Parathyroid adenoma (tissue), 2 donors: ENCODE measurements around the gene ULK4.

Experiments
- H2AFZ ChIP-seq: fragments of 300-600 bp; sonication (generic); one replicate; pipeline ENCODE4 v1.7.0; 2017; ENCODE audit warnings: antibody characterized with exemption, mild to moderate bottlenecking
- H3K27ac ChIP-seq: fragments of 300-600 bp; sonication (generic); one replicate; pipeline ENCODE4 v1.7.0; 2017
- H3K27me3 ChIP-seq: fragments of 300-600 bp; sonication (generic); one replicate; pipeline ENCODE4 v1.7.0; 2017; ENCODE audit warnings: low read length; ENCODE audit not compliant: control insufficient read depth, insufficient read depth
- H3K36me3 ChIP-seq: fragments of 300-600 bp; sonication (generic); one replicate; pipeline ENCODE4 v1.7.0; 2017; ENCODE audit warnings: low read length; ENCODE audit not compliant: control insufficient read depth, insufficient read depth
- H3K4me1 ChIP-seq: fragments of 300-600 bp; sonication (generic); one replicate; pipeline ENCODE4 v1.7.0; 2017; ENCODE audit warnings: control low read depth
- H3K4me2 ChIP-seq: fragments of 300-600 bp; sonication (generic); one replicate; pipeline ENCODE4 v1.7.0; 2017; ENCODE audit warnings: low read length
- H3K4me3 ChIP-seq: fragments of 300-600 bp; sonication (generic); one replicate; pipeline ENCODE4 v1.7.0; 2017; ENCODE audit warnings: low read depth, low read length
- H3K79me2 ChIP-seq: fragments of 300-600 bp; sonication (generic); one replicate; pipeline ENCODE4 v1.7.0; 2017; ENCODE audit warnings: control low read depth
- H3K9ac ChIP-seq: fragments of 300-600 bp; sonication (generic); one replicate; pipeline ENCODE4 v1.7.0; 2017; ENCODE audit warnings: mild to moderate bottlenecking
- H3K9me3 ChIP-seq: fragments of 300-600 bp; sonication (generic); one replicate; pipeline ENCODE4 v1.7.0; 2017; ENCODE audit warnings: low read length; ENCODE audit not compliant: control insufficient read depth
- TF ChIP-seq, protein P1 (sequence below): fragments of 300-600 bp; sonication (generic); IDR thresholded peaks from one replicate; pipeline ENCODE4 v1.7.0; 2017; ENCODE audit warnings: antibody characterized with exemption, mild to moderate bottlenecking
- donor health status: primary hyperparathyroidism.

ULK4 gene

GRCh38 chr3:41317298-41317697, 644.6 kb downstream of the ULK4 start:
- no peaks in the 10 kb centered on the region for H3K27me3 ChIP-seq
- no peak overlapping the region for H2AFZ ChIP-seq
- H3K36me3 ChIP-seq: no peaks in the 10 kb centered on the region
- no peaks in the 10 kb centered on the region for H3K9me3 ChIP-seq
- H3K4me1 ChIP-seq: no peaks in the 10 kb centered on the region
- H3K79me2 ChIP-seq: no peaks in the 10 kb centered on the region
- H3K9ac ChIP-seq: no peak overlapping the region
- TF ChIP-seq, protein P1, sequence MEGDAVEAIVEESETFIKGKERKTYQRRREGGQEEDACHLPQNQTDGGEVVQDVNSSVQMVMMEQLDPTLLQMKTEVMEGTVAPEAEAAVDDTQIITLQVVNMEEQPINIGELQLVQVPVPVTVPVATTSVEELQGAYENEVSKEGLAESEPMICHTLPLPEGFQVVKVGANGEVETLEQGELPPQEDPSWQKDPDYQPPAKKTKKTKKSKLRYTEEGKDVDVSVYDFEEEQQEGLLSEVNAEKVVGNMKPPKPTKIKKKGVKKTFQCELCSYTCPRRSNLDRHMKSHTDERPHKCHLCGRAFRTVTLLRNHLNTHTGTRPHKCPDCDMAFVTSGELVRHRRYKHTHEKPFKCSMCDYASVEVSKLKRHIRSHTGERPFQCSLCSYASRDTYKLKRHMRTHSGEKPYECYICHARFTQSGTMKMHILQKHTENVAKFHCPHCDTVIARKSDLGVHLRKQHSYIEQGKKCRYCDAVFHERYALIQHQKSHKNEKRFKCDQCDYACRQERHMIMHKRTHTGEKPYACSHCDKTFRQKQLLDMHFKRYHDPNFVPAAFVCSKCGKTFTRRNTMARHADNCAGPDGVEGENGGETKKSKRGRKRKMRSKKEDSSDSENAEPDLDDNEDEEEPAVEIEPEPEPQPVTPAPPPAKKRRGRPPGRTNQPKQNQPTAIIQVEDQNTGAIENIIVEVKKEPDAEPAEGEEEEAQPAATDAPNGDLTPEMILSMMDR: no peak
- no peak overlapping the region for H3K4me2 ChIP-seq
- H3K4me3 ChIP-seq: no peak overlapping the region
- H3K27ac ChIP-seq: no peak overlapping the region

DNA sequence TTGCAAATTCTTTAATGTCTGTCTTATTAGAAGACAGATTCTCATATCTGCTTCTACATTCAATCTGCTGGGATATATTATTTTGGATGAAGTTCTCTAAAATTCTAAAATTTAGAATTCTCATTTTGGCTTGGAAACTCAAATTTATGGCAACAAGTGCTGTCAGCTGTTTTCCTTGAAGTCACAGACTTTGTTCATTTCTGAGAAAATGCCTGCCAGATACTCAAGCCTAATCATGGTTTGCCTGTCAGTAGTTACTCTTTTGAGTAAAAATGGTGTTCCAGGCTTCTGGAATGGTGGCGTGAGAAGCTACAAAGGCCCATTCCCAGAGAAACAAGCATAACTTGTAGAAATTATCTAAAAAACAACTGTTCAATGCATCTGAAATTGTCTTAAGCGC, 646.8 kb downstream of the ULK4 start:
- Histone ChIP-seq H3K79me2 (peaks cover 2% of the 10 kb centered on the region), H3K27me3 (no peaks in the 10 kb centered on the region), H3K4me3 (no peak overlapping the region), H2AFZ (no peak overlapping the region), H3K4me1 (no peaks in the 10 kb centered on the region), H3K36me3 (no peaks in the 10 kb centered on the region), H3K9me3 (no peaks in the 10 kb centered on the region), H3K27ac (no peak overlapping the region), H3K9ac (no peak overlapping the region), H3K4me2 (no peak overlapping the region)
- TF ChIP-seq, protein P1: no peak

DNA sequence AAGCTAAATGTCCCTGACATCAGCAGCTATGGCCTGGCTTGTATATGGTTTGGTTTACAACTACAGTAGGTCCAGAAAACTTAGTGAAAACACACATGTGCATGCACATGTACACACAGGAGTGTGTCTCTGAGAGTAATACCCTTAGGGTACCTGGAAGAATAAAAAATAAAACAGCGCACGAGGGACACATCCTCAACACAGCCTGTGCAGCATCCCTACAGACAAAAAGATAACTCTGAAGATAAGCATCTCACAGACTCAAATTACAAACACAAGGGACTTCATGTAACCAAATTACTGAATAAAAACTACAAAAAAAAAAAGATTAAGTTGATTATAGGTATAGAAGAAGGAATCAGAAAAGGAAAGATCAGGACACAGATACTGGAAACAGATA, 653.8 kb downstream of the ULK4 start:
- Histone ChIP-seq H3K79me2 (peaks cover 2% of the 10 kb centered on the region), H3K4me1 (peaks cover 4% of the 10 kb centered on the region), H3K9me3 (no peaks in the 10 kb centered on the region), H3K9ac (no peak overlapping the region), H2AFZ (no peak overlapping the region), H3K27ac (no peak overlapping the region), H3K4me3 (no peak overlapping the region), H3K36me3 (no peaks in the 10 kb centered on the region), H3K27me3 (no peaks in the 10 kb centered on the region), H3K4me2 (no peak overlapping the region)
- TF ChIP-seq, protein P1: no peak

DNA sequence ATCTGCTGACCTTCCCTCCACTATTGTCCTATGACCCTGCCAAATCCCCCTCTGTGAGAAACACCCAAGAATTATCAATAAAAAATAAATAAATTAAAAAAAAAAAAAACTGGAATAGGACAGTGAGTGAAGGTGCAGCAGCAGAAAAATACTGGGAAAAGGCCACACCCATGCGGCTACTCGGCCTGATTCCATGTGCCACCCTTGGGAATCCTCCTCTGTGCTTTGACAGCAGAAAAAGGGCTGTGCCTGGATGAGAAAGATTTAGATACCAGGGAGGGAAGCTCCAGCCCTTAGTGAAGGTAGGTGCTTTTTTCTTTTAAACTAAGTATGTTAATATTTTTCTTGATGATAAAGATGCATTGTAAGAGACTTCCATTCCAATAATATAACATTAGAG, 654.8 kb downstream of the ULK4 start:
- Histone ChIP-seq H3K36me3 (no peaks in the 10 kb centered on the region), H3K79me2 (peaks cover 2% of the 10 kb centered on the region), H3K4me2 (no peak overlapping the region), H3K27me3 (no peaks in the 10 kb centered on the region), H3K4me3 (no peak overlapping the region), H3K9ac (no peak overlapping the region), H3K27ac (no peak overlapping the region), H2AFZ (no peak overlapping the region), H3K4me1 (peaks cover 4% of the 10 kb centered on the region), H3K9me3 (no peaks in the 10 kb centered on the region)
- TF ChIP-seq, protein P1: no peak

DNA sequence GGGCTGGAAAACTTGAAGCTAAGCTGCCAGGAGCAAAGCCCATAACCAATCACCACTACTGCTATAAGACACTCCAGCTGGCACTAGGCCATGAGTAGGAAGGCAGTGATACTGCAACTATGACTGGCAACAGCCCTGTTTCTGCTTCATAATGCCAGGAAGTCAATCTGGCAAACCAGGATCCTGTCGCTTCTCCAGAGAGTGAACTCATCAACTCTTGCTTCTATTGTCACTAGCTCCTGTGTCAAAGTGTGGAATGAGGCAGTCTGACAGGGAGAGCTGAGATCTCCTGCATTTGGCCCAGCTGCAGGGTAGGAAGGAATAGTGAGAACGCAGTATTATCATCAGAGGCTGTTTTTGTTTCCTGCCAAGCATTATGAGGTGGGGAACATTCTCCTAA, 657.3 kb downstream of the ULK4 start:
- Histone ChIP-seq H3K27ac (no peak overlapping the region), H3K4me1 (peaks cover 4% of the 10 kb centered on the region), H3K4me3 (no peak overlapping the region)

More for the DNA sequence above, 657.3 kb downstream of the ULK4 start:
- Histone ChIP-seq H3K9ac (no peak overlapping the region), H3K27me3 (no peaks in the 10 kb centered on the region), H3K9me3 (no peaks in the 10 kb centered on the region), H2AFZ (no peak overlapping the region), H3K36me3 (no peaks in the 10 kb centered on the region), H3K79me2 (no peaks in the 10 kb centered on the region), H3K4me2 (no peak overlapping the region)
- TF ChIP-seq, protein P1: no peak
